ENCODE data around the gene TYK2. TPM values are rescaled to one million over a fixed set of nuclear protein-coding genes. Genes with fewer than 3 reads are reported as not detected.
A peak's percentile ranks its signal among the peaks of the same experiment; 100 is the strongest.

Gene TYK2
- total RNA-seq, 1 experiment from 2014 or later, result 66.4 TPM

- Mint-ChIP-seq H3K4me3 (peak overlapping the region; percentile 96), H3K27ac (peak overlapping the region; percentile 89), H3K4me1 (peaks cover 19% of the 10 kb centered on the region), H3K27me3 (ENCODE audit: low read depth) (peaks cover 32% of the 10 kb centered on the region), H3K36me3 (peaks cover 4% of the 10 kb centered on the region; the same call in 1 of the 2 replicates), H3K9me3 (no peaks in the 10 kb centered on the region)
- CTCF ChIA-PET, result interaction anchor here (0.6 to 8.3 kb wide), 8 partner anchors 13 to 299 kb away, joined by 3 to 229 read pairs (median 6); partner anchors contain the start of gene QTRT1
- ATAC-seq (no peak), DNase-seq (ENCODE audit: low spot score) (no peak)
- POLR2A ChIA-PET, result no interaction called here
- TF ChIP-seq USF2 (CRISPR knock-in tag; IDR thresholded peaks at IDR 0.05), result peak; percentile 62
- TF ChIP-seq PREB (CRISPR knock-in tag; IDR thresholded peaks at IDR 0.05; ENCODE audit: borderline replicate concordance), result no peak
These were observed 22.2 kb upstream of the TYK2 start for GRCh38 chr19:10402441-10403038.

GRCh38 chr19:10399878-10400277 is 19.5 kb upstream of the TYK2 start:
- ChIA-PET CTCF (interaction anchor here (0.6 to 2.9 kb wide), 7 partner anchors 9 to 141 kb away, joined by 4 to 23 read pairs (median 5); partner anchors contain the start of gene ICAM1), POLR2A (interaction anchor here (0.6 kb wide), 1 partner anchor 103 kb away, joined by 4 read pairs; the partner anchor contains the start of gene KEAP1)
- Mint-ChIP-seq H3K27ac (no peak overlapping the region), H3K36me3 (peaks cover 19% of the 10 kb centered on the region), H3K4me1 (peaks cover 15% of the 10 kb centered on the region), H3K4me3 (no peak overlapping the region), H3K9me3 (no peaks in the 10 kb centered on the region), H3K27me3 (ENCODE audit: low read depth) (peaks cover 8% of the 10 kb centered on the region)
- ATAC-seq (no peak), DNase-seq (ENCODE audit: low spot score) (no peak)
- no peak for TF ChIP-seq ZBTB43 (CRISPR knock-in tag; IDR thresholded peaks at IDR 0.05)
- TF ChIP-seq NR2C2 (CRISPR knock-in tag; IDR thresholded peaks at IDR 0.05), result no peak
- TF ChIP-seq, protein P1, sequence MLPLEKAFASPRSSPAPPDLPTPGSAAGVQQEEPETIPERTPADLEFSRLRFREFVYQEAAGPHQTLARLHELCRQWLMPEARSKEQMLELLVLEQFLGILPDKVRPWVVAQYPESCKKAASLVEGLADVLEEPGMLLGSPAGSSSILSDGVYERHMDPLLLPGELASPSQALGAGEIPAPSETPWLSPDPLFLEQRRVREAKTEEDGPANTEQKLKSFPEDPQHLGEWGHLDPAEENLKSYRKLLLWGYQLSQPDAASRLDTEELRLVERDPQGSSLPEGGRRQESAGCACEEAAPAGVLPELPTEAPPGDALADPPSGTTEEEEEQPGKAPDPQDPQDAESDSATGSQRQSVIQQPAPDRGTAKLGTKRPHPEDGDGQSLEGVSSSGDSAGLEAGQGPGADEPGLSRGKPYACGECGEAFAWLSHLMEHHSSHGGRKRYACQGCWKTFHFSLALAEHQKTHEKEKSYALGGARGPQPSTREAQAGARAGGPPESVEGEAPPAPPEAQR (CRISPR knock-in tag; IDR thresholded peaks at IDR 0.05), result no peak
- no peak for TF ChIP-seq ZNF121 (CRISPR knock-in tag; IDR thresholded peaks at IDR 0.05)
- no peak for TF ChIP-seq CDX4 (CRISPR knock-in tag; IDR thresholded peaks at IDR 0.05; ENCODE audit: borderline replicate concordance)
- TF ChIP-seq, protein P2, sequence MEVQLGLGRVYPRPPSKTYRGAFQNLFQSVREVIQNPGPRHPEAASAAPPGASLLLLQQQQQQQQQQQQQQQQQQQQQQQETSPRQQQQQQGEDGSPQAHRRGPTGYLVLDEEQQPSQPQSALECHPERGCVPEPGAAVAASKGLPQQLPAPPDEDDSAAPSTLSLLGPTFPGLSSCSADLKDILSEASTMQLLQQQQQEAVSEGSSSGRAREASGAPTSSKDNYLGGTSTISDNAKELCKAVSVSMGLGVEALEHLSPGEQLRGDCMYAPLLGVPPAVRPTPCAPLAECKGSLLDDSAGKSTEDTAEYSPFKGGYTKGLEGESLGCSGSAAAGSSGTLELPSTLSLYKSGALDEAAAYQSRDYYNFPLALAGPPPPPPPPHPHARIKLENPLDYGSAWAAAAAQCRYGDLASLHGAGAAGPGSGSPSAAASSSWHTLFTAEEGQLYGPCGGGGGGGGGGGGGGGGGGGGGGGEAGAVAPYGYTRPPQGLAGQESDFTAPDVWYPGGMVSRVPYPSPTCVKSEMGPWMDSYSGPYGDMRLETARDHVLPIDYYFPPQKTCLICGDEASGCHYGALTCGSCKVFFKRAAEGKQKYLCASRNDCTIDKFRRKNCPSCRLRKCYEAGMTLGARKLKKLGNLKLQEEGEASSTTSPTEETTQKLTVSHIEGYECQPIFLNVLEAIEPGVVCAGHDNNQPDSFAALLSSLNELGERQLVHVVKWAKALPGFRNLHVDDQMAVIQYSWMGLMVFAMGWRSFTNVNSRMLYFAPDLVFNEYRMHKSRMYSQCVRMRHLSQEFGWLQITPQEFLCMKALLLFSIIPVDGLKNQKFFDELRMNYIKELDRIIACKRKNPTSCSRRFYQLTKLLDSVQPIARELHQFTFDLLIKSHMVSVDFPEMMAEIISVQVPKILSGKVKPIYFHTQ (CRISPR knock-in tag; IDR thresholded peaks at IDR 0.05), result no peak
- no peak for TF ChIP-seq GRHL2 (CRISPR knock-in tag; IDR thresholded peaks at IDR 0.05; ENCODE audit: insufficient replicate concordance, severe bottlenecking)
- TF ChIP-seq, protein P3, sequence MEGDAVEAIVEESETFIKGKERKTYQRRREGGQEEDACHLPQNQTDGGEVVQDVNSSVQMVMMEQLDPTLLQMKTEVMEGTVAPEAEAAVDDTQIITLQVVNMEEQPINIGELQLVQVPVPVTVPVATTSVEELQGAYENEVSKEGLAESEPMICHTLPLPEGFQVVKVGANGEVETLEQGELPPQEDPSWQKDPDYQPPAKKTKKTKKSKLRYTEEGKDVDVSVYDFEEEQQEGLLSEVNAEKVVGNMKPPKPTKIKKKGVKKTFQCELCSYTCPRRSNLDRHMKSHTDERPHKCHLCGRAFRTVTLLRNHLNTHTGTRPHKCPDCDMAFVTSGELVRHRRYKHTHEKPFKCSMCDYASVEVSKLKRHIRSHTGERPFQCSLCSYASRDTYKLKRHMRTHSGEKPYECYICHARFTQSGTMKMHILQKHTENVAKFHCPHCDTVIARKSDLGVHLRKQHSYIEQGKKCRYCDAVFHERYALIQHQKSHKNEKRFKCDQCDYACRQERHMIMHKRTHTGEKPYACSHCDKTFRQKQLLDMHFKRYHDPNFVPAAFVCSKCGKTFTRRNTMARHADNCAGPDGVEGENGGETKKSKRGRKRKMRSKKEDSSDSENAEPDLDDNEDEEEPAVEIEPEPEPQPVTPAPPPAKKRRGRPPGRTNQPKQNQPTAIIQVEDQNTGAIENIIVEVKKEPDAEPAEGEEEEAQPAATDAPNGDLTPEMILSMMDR (IDR thresholded peaks at IDR 0.05), result no peak
- no peak for TF ChIP-seq FOXJ3 (CRISPR knock-in tag; IDR thresholded peaks at IDR 0.05; ENCODE audit: borderline replicate concordance)
- no peak for TF ChIP-seq NFE2L1 (CRISPR knock-in tag; IDR thresholded peaks at IDR 0.05)
- TF ChIP-seq ZNF416 (CRISPR knock-in tag; IDR thresholded peaks at IDR 0.05), result no peak
- no peak for TF ChIP-seq CBFB (CRISPR knock-in tag; IDR thresholded peaks at IDR 0.05; ENCODE audit: low read depth)
- TF ChIP-seq, protein P4, sequence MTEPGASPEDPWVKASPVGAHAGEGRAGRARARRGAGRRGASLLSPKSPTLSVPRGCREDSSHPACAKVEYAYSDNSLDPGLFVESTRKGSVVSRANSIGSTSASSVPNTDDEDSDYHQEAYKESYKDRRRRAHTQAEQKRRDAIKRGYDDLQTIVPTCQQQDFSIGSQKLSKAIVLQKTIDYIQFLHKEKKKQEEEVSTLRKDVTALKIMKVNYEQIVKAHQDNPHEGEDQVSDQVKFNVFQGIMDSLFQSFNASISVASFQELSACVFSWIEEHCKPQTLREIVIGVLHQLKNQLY (CRISPR knock-in tag; IDR thresholded peaks at IDR 0.05), result no peak
- TF ChIP-seq ELF4 (CRISPR knock-in tag; IDR thresholded peaks at IDR 0.05; ENCODE audit: low read depth), result no peak
- TF ChIP-seq GABPB1 (CRISPR knock-in tag; IDR thresholded peaks at IDR 0.05), result no peak
- no peak for TF ChIP-seq ZNF263 (CRISPR knock-in tag; IDR thresholded peaks at IDR 0.05; ENCODE audit: low read depth)
- TF ChIP-seq, protein P5, sequence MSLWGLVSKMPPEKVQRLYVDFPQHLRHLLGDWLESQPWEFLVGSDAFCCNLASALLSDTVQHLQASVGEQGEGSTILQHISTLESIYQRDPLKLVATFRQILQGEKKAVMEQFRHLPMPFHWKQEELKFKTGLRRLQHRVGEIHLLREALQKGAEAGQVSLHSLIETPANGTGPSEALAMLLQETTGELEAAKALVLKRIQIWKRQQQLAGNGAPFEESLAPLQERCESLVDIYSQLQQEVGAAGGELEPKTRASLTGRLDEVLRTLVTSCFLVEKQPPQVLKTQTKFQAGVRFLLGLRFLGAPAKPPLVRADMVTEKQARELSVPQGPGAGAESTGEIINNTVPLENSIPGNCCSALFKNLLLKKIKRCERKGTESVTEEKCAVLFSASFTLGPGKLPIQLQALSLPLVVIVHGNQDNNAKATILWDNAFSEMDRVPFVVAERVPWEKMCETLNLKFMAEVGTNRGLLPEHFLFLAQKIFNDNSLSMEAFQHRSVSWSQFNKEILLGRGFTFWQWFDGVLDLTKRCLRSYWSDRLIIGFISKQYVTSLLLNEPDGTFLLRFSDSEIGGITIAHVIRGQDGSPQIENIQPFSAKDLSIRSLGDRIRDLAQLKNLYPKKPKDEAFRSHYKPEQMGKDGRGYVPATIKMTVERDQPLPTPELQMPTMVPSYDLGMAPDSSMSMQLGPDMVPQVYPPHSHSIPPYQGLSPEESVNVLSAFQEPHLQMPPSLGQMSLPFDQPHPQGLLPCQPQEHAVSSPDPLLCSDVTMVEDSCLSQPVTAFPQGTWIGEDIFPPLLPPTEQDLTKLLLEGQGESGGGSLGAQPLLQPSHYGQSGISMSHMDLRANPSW (CRISPR knock-in tag; conservative IDR thresholded peaks at IDR 0.05; ENCODE audit: low read depth), result no peak
- TF ChIP-seq SMAD3 (CRISPR knock-in tag; IDR thresholded peaks at IDR 0.05; ENCODE audit: borderline replicate concordance), result no peak
